Large intestine (tissue), 12 donors: ENCODE results near the gene RBPJ. TPM values are rescaled to one million over a fixed set of nuclear protein-coding genes. Genes with fewer than 3 reads are reported as not detected.

Experiments used
- DNase-seq, 2 donors: peaks; one replicate each; pipeline versions ENCODE4 v3.0.0 to v3.0.0-alpha.2; 2013
- H3K27ac ChIP-seq: one replicate; pipeline ENCODE4 v1.5.1; 2013; ENCODE audit warnings: low read length
- H3K27me3 ChIP-seq: 2 replicates; pipeline ENCODE4 v1.6.1; 2013; ENCODE audit warnings: low read length; ENCODE audit not compliant: control insufficient read depth, insufficient read depth
- H3K36me3 ChIP-seq: 2 replicates; pipeline ENCODE4 v1.6.1; 2013; ENCODE audit warnings: low read length; ENCODE audit not compliant: control insufficient read depth, insufficient read depth
- H3K4me1 ChIP-seq: one replicate; pipeline ENCODE4 v1.6.1; 2013; ENCODE audit warnings: low read length; ENCODE audit not compliant: control insufficient read depth, insufficient read depth
- H3K4me3 ChIP-seq: one replicate; pipeline ENCODE4 v1.5.1; 2013; ENCODE audit warnings: low read length
- H3K9me3 ChIP-seq: one replicate; pipeline ENCODE4 v1.6.1; 2013; ENCODE audit warnings: mild to moderate bottlenecking, low read depth, low read length, moderate library complexity; ENCODE audit not compliant: control insufficient read depth
- WGBS: methylation state at CpG from one replicate; pipeline ENCODE4 v1.1.5; 2013; ENCODE audit warnings: low lambda C conversion rate; ENCODE audit not compliant: insufficient coverage; 5-methylcytosine and 5-hydroxymethylcytosine counted together
- long read RNA-seq, 11 donors: transcript quantifications; one replicate each; lab custom pipeline, GENCODE V29; 2026
- polyA plus RNA-seq: library from polyadenylated mRNA; unstranded; fragments of 120-200 nt; gene quantifications from one replicate; pipeline ENCODE4 v1.2.1, GENCODE V29; 2013

RBPJ gene
- 64.3 TPM for polyA plus RNA-seq
- long read RNA-seq, donor 1, full-length matches to known transcripts: 9 of 9 reads
- long read RNA-seq, donor 1, partial matches to known transcripts: 0 of 9 reads
- long read RNA-seq, donor 1, other reads (novel, unspliced or antisense): 0 of 9 reads
- long read RNA-seq, donor 2, full-length matches to known transcripts: 13 of 13 reads
- long read RNA-seq, donor 2, partial matches to known transcripts: 0 of 13 reads
- long read RNA-seq, donor 2, other reads (novel, unspliced or antisense): 0 of 13 reads
- long read RNA-seq, donor 3, full-length matches to known transcripts: 4 of 4 reads
- long read RNA-seq, donor 3, partial matches to known transcripts: 0 of 4 reads
- long read RNA-seq, donor 3, other reads (novel, unspliced or antisense): 0 of 4 reads
- long read RNA-seq, donor 4, partial matches to known transcripts: 0 of 1 reads
- long read RNA-seq, donor 4, other reads (novel, unspliced or antisense): 0 of 1 reads
- long read RNA-seq, donor 5, full-length matches to known transcripts: 11 of 11 reads
- long read RNA-seq, donor 5, partial matches to known transcripts: 0 of 11 reads
- long read RNA-seq, donor 5, other reads (novel, unspliced or antisense): 0 of 11 reads
- long read RNA-seq, donor 6, full-length matches to known transcripts: 4 of 4 reads
- long read RNA-seq, donor 6, partial matches to known transcripts: 0 of 4 reads
- long read RNA-seq, donor 6, other reads (novel, unspliced or antisense): 0 of 4 reads
- long read RNA-seq, donor 7, full-length matches to known transcripts: 5 of 13 reads
- long read RNA-seq, donor 7, partial matches to known transcripts: 8 of 13 reads
- long read RNA-seq, donor 7, other reads (novel, unspliced or antisense): 0 of 13 reads
- long read RNA-seq, donor 8, full-length matches to known transcripts: 13 of 35 reads
- long read RNA-seq, donor 8, partial matches to known transcripts: 22 of 35 reads
- long read RNA-seq, donor 8, other reads (novel, unspliced or antisense): 0 of 35 reads
- long read RNA-seq, donor 9, partial matches to known transcripts: 0 of 1 reads
- long read RNA-seq, donor 9, other reads (novel, unspliced or antisense): 0 of 1 reads
- long read RNA-seq, donor 10, full-length matches to known transcripts: 15 of 15 reads
- long read RNA-seq, donor 10, partial matches to known transcripts: 0 of 15 reads
- long read RNA-seq, donor 10, other reads (novel, unspliced or antisense): 0 of 15 reads
- long read RNA-seq, donor 11, full-length matches to known transcripts: 10 of 10 reads
- long read RNA-seq, donor 11, partial matches to known transcripts: 0 of 10 reads
- long read RNA-seq, donor 11, other reads (novel, unspliced or antisense): 0 of 10 reads

DNA sequence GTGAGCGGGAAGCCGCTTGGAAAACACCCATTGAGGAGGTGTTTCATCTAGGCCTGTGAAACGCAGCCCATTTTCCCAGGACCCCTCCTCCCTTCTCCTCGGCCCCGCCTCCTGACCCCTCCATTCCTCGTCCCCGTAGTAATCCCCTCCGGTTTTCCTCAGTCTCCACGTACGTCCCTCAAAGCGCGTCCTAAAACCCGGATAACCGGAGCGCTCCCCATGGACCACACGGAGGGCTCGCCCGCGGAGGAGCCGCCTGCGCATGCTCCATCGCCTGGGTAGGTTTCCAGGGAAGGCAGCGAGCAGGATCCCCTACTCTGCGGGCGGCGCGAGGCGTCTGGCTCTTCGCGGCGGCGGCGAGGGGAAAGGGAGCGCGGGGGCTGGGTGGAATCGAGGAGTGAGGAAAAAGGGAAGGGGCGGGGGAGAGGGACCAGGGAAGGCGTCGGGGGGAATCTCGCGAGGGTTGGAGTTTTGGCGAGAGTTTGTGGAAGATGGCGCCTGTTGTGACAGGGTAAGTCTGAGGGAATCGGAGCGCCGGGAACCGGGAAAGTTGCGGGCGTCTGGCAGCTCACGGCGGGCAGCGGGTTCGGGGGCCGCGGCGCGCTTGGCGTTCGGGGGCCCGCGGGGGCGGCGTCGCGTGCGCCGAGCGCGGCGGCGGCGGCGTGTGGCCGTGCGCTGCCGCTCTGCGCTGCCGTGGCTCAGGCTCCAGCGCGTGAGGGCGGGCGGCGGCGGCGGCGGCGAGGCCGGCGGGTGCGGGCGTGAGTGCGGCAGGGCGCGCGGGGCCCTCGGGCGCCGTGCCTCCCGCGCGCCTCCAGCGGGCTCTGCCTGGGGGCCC lies at the start of gene RBPJ:
Gene RBPJ, plus strand, starts transcription at position 477 of the 835 bp plus-strand sequence. Its CDS starts 15 bp downstream, at position 492.
- Histone ChIP-seq H3K9me3 (peaks cover 4% of the 10 kb centered on the region), H3K27ac (peak within 1 kb of the TSS; percentile 99), H3K4me3 (peak within 1 kb of the TSS; percentile 88), H3K4me1 (no peaks in the 10 kb centered on the region), H3K27me3 (no peaks in the 10 kb centered on the region), H3K36me3 (no peaks in the 10 kb centered on the region)
- peak; percentile 95 to 98 for DNase-seq
- WGBS: no CpG with 5 or more reads among the region's 102 CpGs

DNA sequence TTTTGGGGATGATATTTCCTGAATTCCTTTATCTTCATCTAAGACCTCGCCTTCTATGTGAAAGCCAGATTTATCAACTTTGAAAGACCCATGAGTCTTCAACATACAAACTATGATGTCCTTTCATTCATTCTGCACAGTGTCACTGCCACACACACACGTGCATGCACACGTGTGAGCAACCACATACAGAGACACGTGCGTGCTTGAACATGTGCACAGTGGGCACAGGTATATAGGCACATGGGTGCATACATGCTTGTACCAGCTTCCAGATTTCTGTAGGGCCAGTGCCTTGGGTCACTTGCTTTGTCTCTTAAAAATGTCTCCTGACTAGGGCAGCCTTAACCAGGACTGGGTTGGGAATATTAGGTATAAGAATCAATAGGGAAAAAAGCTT lies 49.1 kb upstream of the RBPJ start:
- H3K4me3 ChIP-seq: no peak overlapping the region
- no peaks in the 10 kb centered on the region for H3K4me1 ChIP-seq
- no peaks in the 10 kb centered on the region for H3K36me3 ChIP-seq
- H3K27ac ChIP-seq: no peak overlapping the region
- DNase-seq: no peak
- WGBS: no CpG with 5 or more reads among the region's 5 CpGs
- H3K9me3 ChIP-seq: no peaks in the 10 kb centered on the region
- H3K27me3 ChIP-seq: no peaks in the 10 kb centered on the region

DNA sequence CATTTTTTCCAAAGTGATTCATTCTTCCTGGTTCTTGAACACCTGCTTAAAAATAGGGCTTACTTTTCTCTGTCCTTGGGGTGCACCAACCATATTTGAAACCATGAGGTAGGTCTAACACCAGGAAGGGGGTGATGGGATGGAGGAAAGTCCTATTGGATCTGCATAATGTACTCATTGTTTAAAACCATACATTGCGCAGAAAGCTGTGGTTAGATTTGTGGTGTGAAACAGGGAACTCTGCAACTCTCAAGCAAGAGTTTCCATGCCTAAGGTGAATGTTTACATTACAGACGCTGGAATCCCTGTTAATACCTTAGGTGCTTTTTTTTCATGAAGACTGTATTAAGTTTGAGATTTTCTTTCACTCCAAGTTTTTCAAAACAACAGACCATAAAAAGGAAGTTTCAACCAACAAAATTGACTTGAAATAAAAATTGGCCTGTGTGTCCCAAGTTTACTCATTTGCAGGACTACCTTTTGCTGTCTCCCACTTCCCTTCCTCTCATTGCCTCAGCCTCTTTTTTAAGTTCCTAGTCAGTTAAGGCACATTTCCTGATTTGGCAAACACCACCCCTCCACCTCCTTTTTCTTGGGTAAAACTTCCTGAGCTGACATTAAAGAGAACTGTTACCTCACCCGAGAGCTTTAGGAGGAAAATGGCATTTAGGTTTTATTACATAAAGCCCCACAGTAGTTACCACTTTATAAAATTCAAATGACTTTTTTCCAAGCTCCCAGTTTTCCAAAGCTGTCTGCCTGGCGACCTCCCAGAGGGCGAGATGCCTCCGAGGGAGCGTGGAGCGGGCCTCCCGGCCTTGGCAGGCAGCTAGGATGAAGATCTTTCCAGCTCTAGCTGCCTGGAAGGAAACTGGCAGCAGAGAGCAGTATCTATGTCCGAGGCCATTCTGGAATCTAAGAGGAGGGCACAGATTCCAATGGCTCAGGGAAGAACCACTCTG lies 47.9 kb upstream of the RBPJ start:
- Histone ChIP-seq H3K27me3 (no peaks in the 10 kb centered on the region), H3K27ac (no peak overlapping the region), H3K9me3 (no peaks in the 10 kb centered on the region), H3K36me3 (no peaks in the 10 kb centered on the region), H3K4me1 (no peaks in the 10 kb centered on the region), H3K4me3 (no peak overlapping the region)
- no peak for DNase-seq
- 60% methylated on average over 2 of the region's 10 CpGs for WGBS

DNA sequence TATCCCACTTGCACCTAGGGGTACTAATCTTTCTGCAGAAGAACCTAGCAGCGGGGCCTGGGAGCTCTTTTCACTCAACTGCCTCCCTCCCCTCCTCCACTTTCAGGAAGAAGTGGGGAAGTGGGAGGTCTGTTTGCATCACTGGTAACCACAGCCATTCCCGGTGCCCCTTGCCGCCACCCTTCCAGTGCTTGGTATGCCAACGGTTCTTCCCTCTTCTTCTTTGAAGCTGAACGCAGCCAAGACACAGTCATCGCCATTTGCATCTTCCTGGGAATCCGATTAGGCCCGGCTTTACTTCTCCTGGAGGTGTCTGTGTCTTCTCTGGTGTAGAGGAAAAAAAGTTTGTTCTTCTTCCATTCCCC lies 47.2 kb upstream of the RBPJ start:
- Histone ChIP-seq H3K9me3 (no peaks in the 10 kb centered on the region), H3K27me3 (no peaks in the 10 kb centered on the region), H3K4me1 (no peaks in the 10 kb centered on the region), H3K27ac (no peak overlapping the region), H3K36me3 (no peaks in the 10 kb centered on the region), H3K4me3 (no peak overlapping the region)
- no peak for DNase-seq
- no CpG with 5 or more reads among the region's 8 CpGs for WGBS

DNA sequence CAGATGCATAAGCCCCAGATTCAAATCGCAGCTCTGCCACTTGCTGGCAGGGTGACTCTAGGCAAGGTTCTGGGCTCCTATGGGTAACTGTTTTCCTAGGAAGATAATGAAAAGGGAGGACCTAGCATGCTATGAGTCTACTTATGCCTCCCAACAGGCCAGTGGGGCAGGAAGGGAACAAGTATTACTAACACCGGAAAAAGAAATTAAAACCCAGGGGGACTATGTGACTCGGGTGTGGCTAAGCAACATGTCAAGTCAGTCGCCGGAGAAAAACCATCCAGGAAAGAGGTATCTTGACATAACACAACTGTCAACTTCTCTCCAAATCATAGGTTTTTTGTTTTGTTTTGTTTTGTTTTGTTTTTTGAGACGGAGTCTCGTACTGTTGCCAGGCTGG lies 45.5 kb upstream of the RBPJ start:
- H3K27ac ChIP-seq: no peak overlapping the region
- no peaks in the 10 kb centered on the region for H3K9me3 ChIP-seq
- no peak for DNase-seq
- H3K4me1 ChIP-seq: no peaks in the 10 kb centered on the region
- H3K4me3 ChIP-seq: no peak overlapping the region
- no peaks in the 10 kb centered on the region for H3K36me3 ChIP-seq
- no peaks in the 10 kb centered on the region for H3K27me3 ChIP-seq
- 100% methylated on average over 2 of the region's 7 CpGs for WGBS

DNA sequence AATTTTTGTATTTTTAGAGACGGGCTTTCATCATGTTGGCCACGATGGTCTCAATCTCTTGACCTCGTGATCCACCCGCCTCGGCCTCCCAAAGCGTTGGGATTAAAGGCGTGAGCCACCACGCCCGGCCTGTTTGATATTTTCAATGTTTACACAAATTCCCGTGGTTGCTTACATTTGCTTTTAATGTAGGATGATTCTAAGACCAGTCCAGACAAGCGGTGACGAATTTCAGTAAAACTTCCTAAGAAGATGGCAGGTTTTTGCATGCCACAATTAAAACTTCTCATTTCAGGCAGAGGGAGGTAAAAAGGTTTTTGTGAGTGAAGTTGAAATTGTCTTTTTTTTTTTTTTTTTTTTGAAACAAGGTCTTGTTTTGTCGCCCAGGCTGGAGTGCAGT lies 41.4 kb upstream of the RBPJ start:
- Histone ChIP-seq H3K27ac (no peak overlapping the region), H3K4me1 (no peaks in the 10 kb centered on the region), H3K4me3 (no peak overlapping the region), H3K9me3 (no peaks in the 10 kb centered on the region), H3K27me3 (no peaks in the 10 kb centered on the region), H3K36me3 (no peaks in the 10 kb centered on the region)
- no CpG with 5 or more reads among the region's 13 CpGs for WGBS
- DNase-seq: no peak

DNA sequence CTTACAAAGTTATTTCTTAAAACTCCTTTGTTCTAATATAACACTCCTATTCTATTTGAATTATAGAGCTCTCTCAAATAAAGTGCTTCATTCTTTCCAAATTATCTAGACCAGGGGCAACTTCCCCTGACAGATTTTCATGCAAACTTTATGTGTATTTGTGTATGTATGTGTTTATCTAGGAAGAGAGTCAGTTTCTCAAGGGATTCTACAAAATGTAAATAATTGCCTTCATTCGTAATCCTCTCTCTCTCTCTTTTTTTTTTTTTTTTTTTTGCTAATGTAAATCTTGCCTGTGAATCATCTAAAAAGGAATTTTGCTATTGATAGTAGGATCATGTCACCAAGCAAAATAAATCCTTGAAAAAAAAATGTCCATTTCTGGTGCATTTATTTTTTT lies 38.9 kb upstream of the RBPJ start:
- 67% methylated on average over 1 of the region's 1 CpG for WGBS
- Histone ChIP-seq H3K4me3 (no peak overlapping the region), H3K4me1 (no peaks in the 10 kb centered on the region), H3K9me3 (no peaks in the 10 kb centered on the region), H3K27me3 (no peaks in the 10 kb centered on the region), H3K36me3 (no peaks in the 10 kb centered on the region), H3K27ac (no peak overlapping the region)
- no peak for DNase-seq

DNA sequence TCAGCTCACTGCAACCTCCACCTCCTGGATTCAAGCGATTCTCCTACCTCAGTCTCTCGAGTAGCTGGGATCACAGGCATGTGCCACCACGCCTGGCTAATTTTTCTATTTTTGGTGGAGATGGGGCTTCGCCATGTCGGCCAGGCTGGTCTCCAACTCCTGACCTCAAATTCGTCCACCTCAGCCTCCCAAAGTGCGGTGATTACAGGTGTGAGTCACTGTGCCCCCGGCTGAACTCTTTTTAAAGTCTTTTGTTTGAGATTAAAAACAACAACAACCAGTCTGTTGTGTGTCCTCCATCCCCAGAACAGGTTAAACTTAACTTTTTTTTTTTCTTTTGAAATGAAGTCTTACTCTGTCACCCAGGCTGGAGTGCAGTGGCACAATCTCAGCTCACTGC lies 36.3 kb upstream of the RBPJ start:
- no peaks in the 10 kb centered on the region for H3K9me3 ChIP-seq
- no peak for DNase-seq
- H3K36me3 ChIP-seq: no peaks in the 10 kb centered on the region
- H3K4me3 ChIP-seq: no peak overlapping the region
- no peaks in the 10 kb centered on the region for H3K4me1 ChIP-seq
- 83% methylated on average over 1 of the region's 8 CpGs for WGBS
- H3K27ac ChIP-seq: no peak overlapping the region
- no peaks in the 10 kb centered on the region for H3K27me3 ChIP-seq

DNA sequence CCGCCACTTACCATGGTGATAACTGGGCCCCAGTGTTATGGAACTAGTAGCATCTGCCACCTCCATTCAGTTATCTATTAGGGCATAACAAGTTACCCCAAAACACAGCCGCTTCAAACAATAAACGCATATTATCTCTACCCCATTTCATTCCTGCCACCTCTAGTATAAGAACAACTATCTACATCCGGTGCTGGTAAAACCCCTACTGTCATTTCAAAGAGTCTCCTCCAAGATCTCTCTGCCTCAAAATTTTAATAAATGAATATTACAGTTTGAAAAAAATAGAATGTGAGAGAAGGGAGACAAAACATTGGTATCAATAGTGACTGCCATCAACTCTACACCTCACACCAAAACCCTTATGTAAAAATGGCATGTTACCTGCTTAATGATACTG lies 35.5 kb upstream of the RBPJ start:
- 100% methylated on average over 1 of the region's 4 CpGs for WGBS
- no peak for DNase-seq
- Histone ChIP-seq H3K4me3 (no peak overlapping the region), H3K27me3 (no peaks in the 10 kb centered on the region), H3K36me3 (no peaks in the 10 kb centered on the region), H3K9me3 (no peaks in the 10 kb centered on the region), H3K4me1 (no peaks in the 10 kb centered on the region), H3K27ac (no peak overlapping the region)
